Calu3 (cell line): ENCODE data around the gene GMPS. TPM values are rescaled to one million over a fixed set of nuclear protein-coding genes. Genes with fewer than 3 reads are reported as not detected.

Source experiments
- BruUV-seq: library from RNA; stranded (reverse); fragments of 400-500 nt; replicated peaks from 2 replicates; lab custom pipeline; 2021; lab: Mats Ljungman, UMichigan
- CTCF ChIA-PET: fragments of 300-600 bp; sonication (Branson Sonifier 250); formaldehyde crosslinking; loops from one replicate; lab custom pipeline; 2022; ENCODE audit warnings: antibody characterized with exemption; lab: Charles Lee
- DNase-seq: peaks from one replicate; pipeline ENCODE4 v3.0.0; 2022
- H3K27ac Mint-ChIP-seq: one replicate; pipeline ENCODE4 v1.8.0; 2022; ENCODE audit warnings: mixed read lengths; ENCODE audit not compliant: unreplicated experiment
- H3K27me3 Mint-ChIP-seq: one replicate; pipeline ENCODE4 v1.8.0; 2022; ENCODE audit warnings: mixed read lengths; ENCODE audit not compliant: unreplicated experiment
- H3K36me3 Mint-ChIP-seq: one replicate; pipeline ENCODE4 v1.8.0; 2022; ENCODE audit warnings: mild to moderate bottlenecking, moderate library complexity, mixed read lengths; ENCODE audit not compliant: insufficient read depth, unreplicated experiment
- H3K4me1 Mint-ChIP-seq: one replicate; pipeline ENCODE4 v1.8.0; 2022; ENCODE audit warnings: mild to moderate bottlenecking, low read depth, mixed read lengths; ENCODE audit not compliant: unreplicated experiment
- H3K4me3 Mint-ChIP-seq: one replicate; pipeline ENCODE4 v1.8.0; 2022; ENCODE audit warnings: mild to moderate bottlenecking, low read depth, moderate library complexity, mixed read lengths; ENCODE audit not compliant: unreplicated experiment
- H3K9me3 Mint-ChIP-seq: one replicate; pipeline ENCODE4 v1.8.0; 2022; ENCODE audit warnings: low read depth, mixed read lengths; ENCODE audit not compliant: unreplicated experiment
- CTCF ChIP-seq: fragments of 200-600 bp; IDR thresholded peaks from one replicate; pipeline ENCODE4 v1.8.0; 2022; ENCODE audit warnings: antibody characterized with exemption; ENCODE audit not compliant: unreplicated experiment
- intact Hi-C: fragments of 100-400 bp; cut with micrococcal nuclease; formaldehyde crosslinking; loops from one replicate; pipeline ENCODE4 v1.10.0; 2022; ENCODE audit not compliant: unreplicated experiment
- total RNA-seq: library from RNA; stranded (reverse); gene quantifications from 2 replicates; pipeline ENCODE4 v1.2.3, GENCODE V29; 2022

Gene GMPS
- total RNA-seq, 1 experiment from 2014 or later, result 194 TPM

- H3K9me3 Mint-ChIP-seq, result no peaks in the 10 kb centered on the region
- DNase-seq, result no peak
- no peak for TF ChIP-seq CTCF
- BruUV-seq, result no TSS peak
- no peak overlapping the region for H3K27ac Mint-ChIP-seq
- H3K4me3 Mint-ChIP-seq, result no peak overlapping the region
- H3K27me3 Mint-ChIP-seq, result no peaks in the 10 kb centered on the region
- intact Hi-C loops, result no loop called here
- H3K4me1 Mint-ChIP-seq, result no peaks in the 10 kb centered on the region
- CTCF ChIA-PET, result no interaction called here
- no peaks in the 10 kb centered on the region for H3K36me3 Mint-ChIP-seq
Measured at GRCh38 chr3:155984791-155985417, 114.5 kb downstream of the GMPS start.

GRCh38 chr3:155989536-155989935 lies 119.1 kb downstream of the GMPS start:
- H3K27me3 Mint-ChIP-seq, result no peaks in the 10 kb centered on the region
- no peaks in the 10 kb centered on the region for H3K4me1 Mint-ChIP-seq
- no TSS peak for BruUV-seq
- intact Hi-C loops, result no loop called here
- H3K27ac Mint-ChIP-seq, result no peak overlapping the region
- CTCF ChIA-PET, result interaction anchor here (0.6 kb wide), 1 partner anchor 55 kb away, joined by 3 read pairs; no protein-coding TSS in a partner anchor
- H3K9me3 Mint-ChIP-seq, result no peaks in the 10 kb centered on the region
- DNase-seq, result no peak
- no peak for TF ChIP-seq CTCF
- H3K4me3 Mint-ChIP-seq, result no peak overlapping the region
- no peaks in the 10 kb centered on the region for H3K36me3 Mint-ChIP-seq

GRCh38 chr3:155991212-155991611 lies 120.8 kb downstream of the GMPS start:
- H3K9me3 Mint-ChIP-seq, result no peaks in the 10 kb centered on the region
- no peak for TF ChIP-seq CTCF
- H3K27me3 Mint-ChIP-seq, result no peaks in the 10 kb centered on the region
- no peaks in the 10 kb centered on the region for H3K36me3 Mint-ChIP-seq
- CTCF ChIA-PET, result interaction anchor here (0.6 kb wide), 1 partner anchor 31 kb away, joined by 3 read pairs; no protein-coding TSS in a partner anchor
- BruUV-seq, result no TSS peak
- no peak overlapping the region for H3K27ac Mint-ChIP-seq
- no peak for DNase-seq
- H3K4me3 Mint-ChIP-seq, result no peak overlapping the region
- peaks cover 7% of the 10 kb centered on the region for H3K4me1 Mint-ChIP-seq
- intact Hi-C loops, result no loop called here

GRCh38 chr3:155991847-155992246 lies 121.4 kb downstream of the GMPS start:
- no TSS peak for BruUV-seq
- no peaks in the 10 kb centered on the region for H3K27me3 Mint-ChIP-seq
- TF ChIP-seq CTCF, result no peak
- H3K4me3 Mint-ChIP-seq, result no peak overlapping the region
- H3K36me3 Mint-ChIP-seq, result no peaks in the 10 kb centered on the region
- intact Hi-C loops, result no loop called here
- DNase-seq, result no peak
- H3K9me3 Mint-ChIP-seq, result no peaks in the 10 kb centered on the region
- H3K27ac Mint-ChIP-seq, result no peak overlapping the region
- CTCF ChIA-PET, result no interaction called here
- peaks cover 7% of the 10 kb centered on the region for H3K4me1 Mint-ChIP-seq

Other genes with a start within 250 kb of the GMPS start
- gene PLCH1, start 125.6 kb upstream of the GMPS start, total RNA-seq, result 11.6 and 13.4 TPM in 2 replicates
- gene C3orf33, start 64.4 kb upstream of the GMPS start, total RNA-seq, result 6.6 and 9.5 TPM in 2 replicates
- gene SLC33A1, start 16.2 kb upstream of the GMPS start, total RNA-seq, result 61.6 and 72.0 TPM in 2 replicates
- 0.51 and 1.6 TPM in 2 replicates for gene KCNAB1, start 249.9 kb downstream of the GMPS start, total RNA-seq